HG03354 (cell line): ENCODE measurements around the gene ZIC3.
"Not testable (repeated sequence)": the region's sequence is repeated elsewhere in the genome, so short reads cannot be mapped to it uniquely, and the experiment has no call there.

ENCODE experiments used
- ATAC-seq: cut with Tn5 transposase; IDR thresholded peaks from one replicate; pipeline ENCODE4 v1.9.1; 2021; ENCODE audit warnings: mild to moderate bottlenecking; ENCODE audit not compliant: unreplicated experiment, poor library complexity, severe bottlenecking

The ZIC3 gene

GRCh38 chrX:137565921-137566745 lies at the start of gene ZIC3:
Gene ZIC3 (plus strand): TSS chrX:137566127. CDS start chrX:137566692, 565 bp downstream.
- ATAC-seq: no peak

- ATAC-seq: no peak
These were observed 46.5 kb upstream of the ZIC3 start for GRCh38 chrX:137519459-137519858.

- ATAC-seq: no peak
These were observed 19.9 kb upstream of the ZIC3 start for GRCh38 chrX:137545711-137546651.

GRCh38 chrX:137547291-137547690 lies 18.6 kb upstream of the ZIC3 start:
- ATAC-seq: no peak

- ATAC-seq: no peak
These were observed 17.7 kb upstream of the ZIC3 start for GRCh38 chrX:137548261-137548660.

GRCh38 chrX:137549073-137549472 lies 16.9 kb upstream of the ZIC3 start:
- no peak for ATAC-seq

GRCh38 chrX:137549851-137550664 lies 15.9 kb upstream of the ZIC3 start:
- no peak for ATAC-seq

GRCh38 chrX:137550665-137551261 lies 15.2 kb upstream of the ZIC3 start:
- ATAC-seq: no peak

GRCh38 chrX:137552098-137552497 lies 13.8 kb upstream of the ZIC3 start:
- not testable (repeated sequence) for ATAC-seq

- ATAC-seq: no peak
These were observed 3.8 kb upstream of the ZIC3 start for GRCh38 chrX:137562096-137562495.

GRCh38 chrX:137563681-137564651 lies 2.0 kb upstream of the ZIC3 start:
- no peak for ATAC-seq

GRCh38 chrX:137565318-137565904 lies 516 bp upstream of the ZIC3 start:
- ATAC-seq: no peak

- no peak for ATAC-seq
These were observed 1.1 kb downstream of the ZIC3 start for GRCh38 chrX:137566746-137567679.

GRCh38 chrX:137567682-137568232 lies 1.8 kb downstream of the ZIC3 start:
- ATAC-seq: no peak

GRCh38 chrX:137568741-137569469 lies 3.0 kb downstream of the ZIC3 start:
- ATAC-seq: no peak

GRCh38 chrX:137569470-137569891 lies 3.6 kb downstream of the ZIC3 start:
- no peak for ATAC-seq
